ENCODE measurements around the gene EVC. TPM values are rescaled to one million over a fixed set of nuclear protein-coding genes. Genes with fewer than 3 reads are reported as not detected.

EVC gene
- total and polyA plus RNA-seq, 2 of the 8 experiments (the other 6 are each of a cell fraction or from before 2014, with no cell fraction given) = 2.6 to 9.8 TPM

- no peak overlapping the region for H2BK15ac ChIP-seq (ENCODE audit: low read length)
- H3K27me3 ChIP-seq (replicated peaks in 1 of 4; ENCODE audit: control insufficient read depth in 3 of 4, extremely low read depth in 1 of 4, insufficient read depth in 3 of 4, low read length in 3 of 4) = no peaks in the 10 kb centered on the region
- no peak overlapping the region for H3K18ac ChIP-seq (ENCODE audit: extremely low read depth, low read length)
- H3K23ac ChIP-seq (ENCODE audit: insufficient read length) = no peak overlapping the region
- no peak overlapping the region for H4K8ac ChIP-seq (ENCODE audit: extremely low read depth, insufficient read depth, low read length)
- peaks cover 0 to 10% (median 7%) of the 10 kb centered on the region in 4 experiments; a peak in 5 of 7 replicates for H3K4me1 ChIP-seq (replicated peaks in 1 of 4; ENCODE audit: control insufficient read depth in 3 of 4, insufficient read depth in 4 of 4, low read length in 3 of 4)
- CTCF ChIA-PET (ENCODE audit: partially characterized antibody) = interaction anchor here (0.6 to 1.3 kb wide), 4 partner anchors 22 to 241 kb away, joined by 3 read pairs; no protein-coding TSS in a partner anchor
- POLR2A ChIA-PET (ENCODE audit: partially characterized antibody) = no interaction called here
- H2BK5ac ChIP-seq (ENCODE audit: low read depth, low read length) = no peak overlapping the region
- H2BK20ac ChIP-seq (ENCODE audit: low read length) = no peak overlapping the region
- no peak overlapping the region for H3K9ac ChIP-seq (replicated peaks in 1 of 4; ENCODE audit: extremely low read depth in 1 of 4, low read depth in 3 of 4, low read length in 3 of 4)
- H3K4me2 ChIP-seq (ENCODE audit: insufficient read depth in 1 of 2, low read depth in 2 of 2, low read length in 2 of 2) = no peak overlapping the region
- H3K23me2 ChIP-seq (ENCODE audit: low read depth, low read length) = no peaks in the 10 kb centered on the region; the same call in 1 of the 2 replicates
- H3K36me3 ChIP-seq (ENCODE audit: control insufficient read depth in 2 of 4, insufficient read depth in 4 of 4, low read length in 3 of 4) = peaks cover 2 to 7% (median 4%) of the 10 kb centered on the region in 4 experiments; a peak in 4 of 8 replicates
- H3K9me3 ChIP-seq (ENCODE audit: insufficient read depth in 2 of 2, low read depth in 1 of 2, low read length in 1 of 2) = no peaks in the 10 kb centered on the region
- no peaks in the 10 kb centered on the region for H3K79me2 ChIP-seq (ENCODE audit: control insufficient read depth in 1 of 2, insufficient read depth in 2 of 2, low read length in 2 of 2)
- H3K14ac ChIP-seq (ENCODE audit: insufficient read length) = no peak overlapping the region
- no peak overlapping the region for H2AFZ ChIP-seq (ENCODE audit: low read length)
- no peak overlapping the region for H4K5ac ChIP-seq (ENCODE audit: insufficient read length, low read depth, low read length)
- H3K27ac ChIP-seq (ENCODE audit: low read depth, low read length) = no peak overlapping the region
- WGBS, 2 experiments (ENCODE audit: extremely low coverage in 1 of 2, insufficient coverage in 1 of 2, insufficient read length in 1 of 2, insufficient replicate concordance in 2 of 2, low coverage in 1 of 2, low lambda C conversion rate in 2 of 2, missing lambda C conversion rate in 1 of 2) = 88% methylated on average over 4 of the region's 4 CpGs; no CpG with 5 or more reads in 1 of the 2 experiments
- no peak overlapping the region for H2BK120ac ChIP-seq (replicated peaks; ENCODE audit: low read depth, low read length)
- no peaks in the 10 kb centered on the region for H3K79me1 ChIP-seq (ENCODE audit: low read depth, low read length)
- H3K56ac ChIP-seq (replicated peaks; ENCODE audit: insufficient read length, low read depth, low read length) = no peak overlapping the region
- H3K4me3 ChIP-seq (ENCODE audit: extremely low read depth in 1 of 4, insufficient read depth in 2 of 4, low read depth in 3 of 4, low read length in 4 of 4) = no peak overlapping the region
- TF ChIP-seq CEBPB (IDR thresholded peaks at IDR 0.05; ENCODE audit: low read depth, low read length) = no peak
- no peak for TF ChIP-seq GTF2F1 (IDR thresholded peaks at IDR 0.05; ENCODE audit: borderline replicate concordance, low read depth, low read length)
- TF ChIP-seq GABPA (IDR thresholded peaks at IDR 0.05; ENCODE audit: borderline replicate concordance, insufficient read depth, low read length) = no peak
- no peak for TF ChIP-seq JUND (IDR thresholded peaks at IDR 0.05; ENCODE audit: low read length)
- no peak for TF ChIP-seq TEAD4 (IDR thresholded peaks at IDR 0.05; ENCODE audit: low read depth, low read length)
- no peak for TF ChIP-seq MAFK (IDR thresholded peaks at IDR 0.05; ENCODE audit: low read depth, low read length)
- TF ChIP-seq SAP30 (IDR thresholded peaks at IDR 0.05; ENCODE audit: insufficient read depth, insufficient replicate concordance, low read length) = no peak
- no peak for TF ChIP-seq SP1 (IDR thresholded peaks at IDR 0.05; ENCODE audit: low read depth, low read length)
- TF ChIP-seq SRF (IDR thresholded peaks at IDR 0.05; ENCODE audit: low read depth, low read length) = no peak
- TF ChIP-seq TBP (IDR thresholded peaks at IDR 0.05; ENCODE audit: low read depth, low read length) = no peak
- no peak for TF ChIP-seq KDM1A (IDR thresholded peaks at IDR 0.05; ENCODE audit: borderline replicate concordance, low read length)
- no peak overlapping the region for H2BK12ac ChIP-seq (ENCODE audit: low read depth, low read length)
- no peak for DNase-seq (ENCODE audit: low read depth in 1 of 2, low spot score in 2 of 2)
- H4K91ac ChIP-seq (replicated peaks; ENCODE audit: insufficient read length, low read length) = no peak overlapping the region
- H4K20me1 ChIP-seq (replicated peaks in 1 of 2; ENCODE audit: control insufficient read depth in 1 of 2, insufficient read depth in 2 of 2, low read length in 2 of 2) = no peaks in the 10 kb centered on the region
- H2AK5ac ChIP-seq (ENCODE audit: low read depth, low read length) = no peak overlapping the region
- no peak for FAIRE-seq
- H3K4ac ChIP-seq (replicated peaks; ENCODE audit: insufficient read length, low read depth, low read length) = no peak overlapping the region
Observed at GRCh38 chr4:5757536-5757935, 46.5 kb downstream of the EVC start.

Data from H1 (cell line).